DOHH2 (cell line): ENCODE results near the gene SYCP2.
A peak's percentile ranks its signal among the peaks of the same experiment; 100 is the strongest.

Experiments used
- H3F3A ChIP-seq: fragments of 200-600 bp; sonication (generic), shearing (Covaris generic); 2 replicates; pipeline ENCODE4 v1.6.0; 2016; ENCODE audit warnings: antibody characterized with exemption, mild to moderate bottlenecking; ENCODE audit not compliant: control insufficient read depth, insufficient read depth
- H3K27ac ChIP-seq: fragments of 200-600 bp; sonication (generic); 2 replicates; pipeline ENCODE4 v1.5.1; 2014; ENCODE audit warnings: low read depth, mild to moderate bottlenecking, low read length, moderate library complexity
- H3K27me3 ChIP-seq: fragments of 200-600 bp; sonication (generic); 2 replicates; pipeline ENCODE4 v1.6.1; 2014; ENCODE audit warnings: mild to moderate bottlenecking, low read length, mixed read lengths; ENCODE audit not compliant: control insufficient read depth
- H3K36me3 ChIP-seq: fragments of 200-600 bp; sonication (generic); 2 replicates; pipeline ENCODE4 v1.6.1; 2014; ENCODE audit warnings: mild to moderate bottlenecking, low read length, moderate library complexity, mixed read lengths; ENCODE audit not compliant: control insufficient read depth
- H3K4me1 ChIP-seq: fragments of 200-600 bp; sonication (generic); 2 replicates; pipeline ENCODE4 v1.6.1; 2014; ENCODE audit warnings: mild to moderate bottlenecking, low read length, mixed read lengths; ENCODE audit not compliant: control insufficient read depth
- H3K4me2 ChIP-seq: fragments of 200-600 bp; sonication (generic); 2 replicates; pipeline ENCODE4 v1.6.0; 2014; ENCODE audit warnings: mild to moderate bottlenecking, low read length, moderate library complexity
- H3K4me3 ChIP-seq: fragments of 200-600 bp; sonication (generic); 2 replicates; pipeline ENCODE4 v1.5.1; 2014; ENCODE audit warnings: mild to moderate bottlenecking, low read length, mixed read lengths
- H3K79me2 ChIP-seq: fragments of 200-600 bp; sonication (generic); 2 replicates; pipeline ENCODE4 v1.6.1; 2014; ENCODE audit warnings: mild to moderate bottlenecking, low read length, mixed read lengths; ENCODE audit not compliant: control insufficient read depth
- H3K9me2 ChIP-seq: fragments of 200-600 bp; sonication (generic); replicated peaks from 2 replicates; pipeline ENCODE4 v1.6.1; 2014; ENCODE audit warnings: mild to moderate bottlenecking, low read length, mixed read lengths; ENCODE audit not compliant: control insufficient read depth
- H3K9me3 ChIP-seq: fragments of 200-600 bp; sonication (generic); 2 replicates; pipeline ENCODE4 v1.6.1; 2014; ENCODE audit warnings: antibody characterized with exemption, low read length, mixed read lengths; ENCODE audit not compliant: control insufficient read depth, insufficient read depth
- H4K20me1 ChIP-seq: fragments of 200-600 bp; sonication (generic); 2 replicates; pipeline ENCODE4 v1.6.0; 2014; ENCODE audit warnings: low read depth, mild to moderate bottlenecking, antibody characterized with exemption, low read length, moderate library complexity; ENCODE audit not compliant: control insufficient read depth, insufficient read depth
- EZH2phosphoT487 ChIP-seq: fragments of 200-600 bp; sonication (generic); IDR thresholded peaks from 2 replicates; pipeline ENCODE4 v1.6.1; 2017; ENCODE audit warnings: borderline replicate concordance, mild to moderate bottlenecking, antibody characterized with exemption, low read length, moderate library complexity, mixed read lengths
- TF ChIP-seq, protein P1 (sequence below): fragments of 200-600 bp; sonication (generic); IDR thresholded peaks from one replicate; pipeline ENCODE4 v1.5.1; 2014; ENCODE audit warnings: antibody characterized with exemption, mild to moderate bottlenecking, low read depth, low read length; ENCODE audit not compliant: poor library complexity, severe bottlenecking

Gene SYCP2

DNA sequence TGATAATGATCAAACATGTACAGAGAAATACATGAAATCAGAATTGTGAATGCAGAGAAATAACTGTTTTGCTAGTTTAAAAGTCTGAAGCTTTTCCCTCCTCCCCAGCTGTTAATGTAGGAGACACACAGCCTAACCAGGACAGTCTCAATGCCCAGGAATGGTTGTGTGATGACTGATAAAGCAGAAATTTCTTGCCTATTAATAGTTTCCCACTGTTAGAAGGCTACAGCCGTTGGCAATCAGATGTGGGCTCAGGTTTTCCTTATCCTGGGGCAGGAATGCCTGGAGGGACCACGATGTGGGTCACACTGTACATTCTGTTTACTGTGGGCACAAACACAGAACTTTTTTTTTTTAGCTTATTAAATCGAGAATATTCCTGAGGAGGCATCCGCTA is 4.8 kb upstream of the SYCP2 start:
- Histone ChIP-seq H3K4me3 (no peak overlapping the region), H3K79me2 (peaks cover 27% of the 10 kb centered on the region), H3K9me2 (no peaks in the 10 kb centered on the region), H3K27me3 (no peaks in the 10 kb centered on the region), H3K9me3 (no peaks in the 10 kb centered on the region), H3K4me1 (peaks cover 21% of the 10 kb centered on the region), H3K4me2 (peak overlapping the region; percentile 93), H3F3A (0 out of 2 replicates have a peak, but pooled peaks cover 6% of the 10 kb centered on the region), H3K27ac (no peak overlapping the region), H3K36me3 (peaks cover 14% of the 10 kb centered on the region), H4K20me1 (no peaks in the 10 kb centered on the region)
- TF ChIP-seq, protein P1, sequence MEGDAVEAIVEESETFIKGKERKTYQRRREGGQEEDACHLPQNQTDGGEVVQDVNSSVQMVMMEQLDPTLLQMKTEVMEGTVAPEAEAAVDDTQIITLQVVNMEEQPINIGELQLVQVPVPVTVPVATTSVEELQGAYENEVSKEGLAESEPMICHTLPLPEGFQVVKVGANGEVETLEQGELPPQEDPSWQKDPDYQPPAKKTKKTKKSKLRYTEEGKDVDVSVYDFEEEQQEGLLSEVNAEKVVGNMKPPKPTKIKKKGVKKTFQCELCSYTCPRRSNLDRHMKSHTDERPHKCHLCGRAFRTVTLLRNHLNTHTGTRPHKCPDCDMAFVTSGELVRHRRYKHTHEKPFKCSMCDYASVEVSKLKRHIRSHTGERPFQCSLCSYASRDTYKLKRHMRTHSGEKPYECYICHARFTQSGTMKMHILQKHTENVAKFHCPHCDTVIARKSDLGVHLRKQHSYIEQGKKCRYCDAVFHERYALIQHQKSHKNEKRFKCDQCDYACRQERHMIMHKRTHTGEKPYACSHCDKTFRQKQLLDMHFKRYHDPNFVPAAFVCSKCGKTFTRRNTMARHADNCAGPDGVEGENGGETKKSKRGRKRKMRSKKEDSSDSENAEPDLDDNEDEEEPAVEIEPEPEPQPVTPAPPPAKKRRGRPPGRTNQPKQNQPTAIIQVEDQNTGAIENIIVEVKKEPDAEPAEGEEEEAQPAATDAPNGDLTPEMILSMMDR = no peak
- no peak for TF ChIP-seq EZH2phosphoT487

- H3K9me2 ChIP-seq = no peaks in the 10 kb centered on the region
- peaks cover 27% of the 10 kb centered on the region for H3K79me2 ChIP-seq
- no peaks in the 10 kb centered on the region for H3K27me3 ChIP-seq
- peaks cover 5% of the 10 kb centered on the region for H3K36me3 ChIP-seq
- H3K4me2 ChIP-seq = no peak overlapping the region
- peaks cover 21% of the 10 kb centered on the region for H3K4me1 ChIP-seq
- TF ChIP-seq, protein P1 = no peak
- TF ChIP-seq EZH2phosphoT487 = no peak
- H3F3A ChIP-seq = 0 out of 2 replicates have a peak, but pooled peaks cover 6% of the 10 kb centered on the region
- no peaks in the 10 kb centered on the region for H3K9me3 ChIP-seq
- no peaks in the 10 kb centered on the region for H4K20me1 ChIP-seq
- H3K4me3 ChIP-seq = no peak overlapping the region
- no peak overlapping the region for H3K27ac ChIP-seq
Observed at GRCh38 chr20:59937150-59937549, 3.7 kb upstream of the SYCP2 start.

DNA sequence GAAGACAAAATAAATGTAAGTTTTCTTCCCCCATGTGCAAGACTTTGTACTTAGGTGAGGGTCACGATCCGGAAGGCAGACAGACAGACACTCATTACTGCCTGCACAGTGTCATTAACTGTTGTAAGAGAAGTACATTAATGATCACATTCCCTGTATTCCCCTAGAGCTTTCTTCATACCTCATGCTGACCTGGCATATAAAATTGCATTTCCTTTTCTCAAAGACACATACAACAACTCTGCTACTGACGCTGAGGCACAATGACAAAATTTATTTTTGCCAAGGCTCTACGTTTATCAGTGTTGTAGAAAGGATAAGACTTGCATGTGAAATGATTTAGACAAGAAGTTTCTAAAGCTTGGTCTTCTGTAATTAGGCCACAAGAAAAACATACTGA is 3.0 kb upstream of the SYCP2 start:
- TF ChIP-seq EZH2phosphoT487 = no peak
- TF ChIP-seq, protein P1 = no peak
- Histone ChIP-seq H3K9me3 (no peaks in the 10 kb centered on the region), H3K27ac (no peak overlapping the region), H3K4me1 (peaks cover 18% of the 10 kb centered on the region), H3K27me3 (no peaks in the 10 kb centered on the region), H3K9me2 (no peaks in the 10 kb centered on the region), H3K4me2 (no peak overlapping the region), H4K20me1 (no peaks in the 10 kb centered on the region), H3K79me2 (peaks cover 21% of the 10 kb centered on the region), H3F3A (0 out of 2 replicates have a peak, but pooled peaks cover 6% of the 10 kb centered on the region), H3K36me3 (peaks cover 3% of the 10 kb centered on the region; the same call in 1 of the 2 replicates), H3K4me3 (no peak overlapping the region)
